Activated B cell treated with CpG ODN at 0.5 μM for 24 hours (primary cell): ENCODE measurements around the gene STT3A. TPM values are rescaled to one million over a fixed set of nuclear protein-coding genes. Genes with fewer than 3 reads are reported as not detected.
A peak's percentile ranks its signal among the peaks of the same experiment; 100 is the strongest.

Source experiments
- ATAC-seq: fragments of 200-7000 bp; cut with Tn5 transposase; one replicate; pipeline ENCODE4 v1.10.0; 2021; ENCODE audit warnings: low read depth, mild to moderate bottlenecking, moderate library complexity
- CTCF ChIA-PET: fragments of 350-600 bp; sonication (Branson Sonifier 250); formaldehyde crosslinking; loops from one replicate; lab custom pipeline; 2021; ENCODE audit warnings: antibody characterized with exemption; lab: Charles Lee
- POLR2A ChIA-PET: fragments of 350-600 bp; sonication (Branson Sonifier 250); formaldehyde crosslinking; loops from one replicate; lab custom pipeline; 2021; ENCODE audit warnings: antibody characterized with exemption; lab: Charles Lee
- DNase-seq: peaks from one replicate; pipeline ENCODE4 v3.0.0; 2022
- H3K27ac Mint-ChIP-seq: one replicate; pipeline ENCODE4 v1.8.0; 2020; ENCODE audit warnings: mixed read lengths
- H3K27me3 Mint-ChIP-seq: one replicate; pipeline ENCODE4 v1.8.0; 2021; ENCODE audit warnings: mixed read lengths
- H3K36me3 Mint-ChIP-seq: one replicate; pipeline ENCODE4 v1.8.0; 2021; ENCODE audit warnings: low read depth, mixed read lengths
- H3K4me1 Mint-ChIP-seq: one replicate; pipeline ENCODE4 v1.8.0; 2021; ENCODE audit warnings: mixed read lengths
- H3K4me3 Mint-ChIP-seq: one replicate; pipeline ENCODE4 v1.8.0; 2020; ENCODE audit warnings: mild to moderate bottlenecking, mixed read lengths
- H3K9me3 Mint-ChIP-seq: one replicate; pipeline ENCODE4 v1.8.0; 2020; ENCODE audit warnings: mixed read lengths
- intact Hi-C: fragments of 100-400 bp; cut with micrococcal nuclease; formaldehyde crosslinking; loops from one replicate; pipeline ENCODE4 v1.15.1; 2024
- total RNA-seq: library from RNA; stranded (reverse); gene quantifications from 2 replicates; pipeline ENCODE4 v1.2.3, GENCODE V29; 2022
- TF ChIP-seq, protein P1 (sequence below): fragments of 200-600 bp; IDR thresholded peaks from one replicate; pipeline ENCODE4 v1.8.0; 2022; ENCODE audit warnings: antibody characterized with exemption, mild to moderate bottlenecking

Gene STT3A
- total RNA-seq, 1 donor from 2014 or later, result 86.5 TPM

GRCh38 chr11:125618383-125618782 lies 25.7 kb downstream of the STT3A start:
- TF ChIP-seq, protein P1, sequence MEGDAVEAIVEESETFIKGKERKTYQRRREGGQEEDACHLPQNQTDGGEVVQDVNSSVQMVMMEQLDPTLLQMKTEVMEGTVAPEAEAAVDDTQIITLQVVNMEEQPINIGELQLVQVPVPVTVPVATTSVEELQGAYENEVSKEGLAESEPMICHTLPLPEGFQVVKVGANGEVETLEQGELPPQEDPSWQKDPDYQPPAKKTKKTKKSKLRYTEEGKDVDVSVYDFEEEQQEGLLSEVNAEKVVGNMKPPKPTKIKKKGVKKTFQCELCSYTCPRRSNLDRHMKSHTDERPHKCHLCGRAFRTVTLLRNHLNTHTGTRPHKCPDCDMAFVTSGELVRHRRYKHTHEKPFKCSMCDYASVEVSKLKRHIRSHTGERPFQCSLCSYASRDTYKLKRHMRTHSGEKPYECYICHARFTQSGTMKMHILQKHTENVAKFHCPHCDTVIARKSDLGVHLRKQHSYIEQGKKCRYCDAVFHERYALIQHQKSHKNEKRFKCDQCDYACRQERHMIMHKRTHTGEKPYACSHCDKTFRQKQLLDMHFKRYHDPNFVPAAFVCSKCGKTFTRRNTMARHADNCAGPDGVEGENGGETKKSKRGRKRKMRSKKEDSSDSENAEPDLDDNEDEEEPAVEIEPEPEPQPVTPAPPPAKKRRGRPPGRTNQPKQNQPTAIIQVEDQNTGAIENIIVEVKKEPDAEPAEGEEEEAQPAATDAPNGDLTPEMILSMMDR, result no peak
- CTCF ChIA-PET, result no interaction called here
- Mint-ChIP-seq H3K27ac (no peak overlapping the region), H3K9me3 (no peaks in the 10 kb centered on the region), H3K4me1 (no peaks in the 10 kb centered on the region), H3K27me3 (no peaks in the 10 kb centered on the region), H3K36me3 (peaks cover 86% of the 10 kb centered on the region), H3K4me3 (no peak overlapping the region)
- POLR2A ChIA-PET, result no interaction called here
- intact Hi-C loops, result no loop called here
- ATAC-seq (no peak), DNase-seq (no peak)

DNA sequence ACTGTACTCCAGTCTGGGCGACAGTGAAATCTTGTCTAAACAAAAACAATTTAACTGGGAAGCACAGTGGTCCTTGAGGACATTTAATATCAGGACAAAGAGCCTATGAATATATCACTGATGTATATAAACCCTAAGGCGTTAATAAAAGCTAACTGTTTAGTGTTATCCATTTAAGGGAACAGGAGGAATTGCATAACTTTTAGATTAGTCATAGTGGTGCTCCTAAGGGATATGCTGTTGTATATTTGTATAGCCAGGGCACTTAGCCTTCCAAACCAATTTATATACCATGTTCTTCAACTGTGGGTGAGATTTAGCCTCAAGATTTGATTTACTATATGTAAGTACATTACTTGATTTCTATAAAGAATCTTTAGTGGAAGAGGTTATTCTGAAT lies 29.3 kb downstream of the STT3A start:
- DNase-seq (no peak), ATAC-seq (no peak)
- no peak overlapping the region for H3K27ac Mint-ChIP-seq
- no peaks in the 10 kb centered on the region for H3K27me3 Mint-ChIP-seq
- peaks cover 57% of the 10 kb centered on the region for H3K36me3 Mint-ChIP-seq
- intact Hi-C loops, result loop anchor here (10.0 kb wide), 1 partner anchor 593 kb away; the partner anchor contains the start of genes FAM118B and RPUSD4
- H3K4me3 Mint-ChIP-seq, result no peak overlapping the region
- ChIA-PET CTCF (no interaction called here), POLR2A (interaction anchor here (1.4 kb wide), 1 partner anchor 52 kb away, joined by 3 read pairs; no protein-coding TSS in a partner anchor)
- peaks cover 19% of the 10 kb centered on the region for H3K4me1 Mint-ChIP-seq
- no peaks in the 10 kb centered on the region for H3K9me3 Mint-ChIP-seq
- TF ChIP-seq, protein P1, result no peak

DNA sequence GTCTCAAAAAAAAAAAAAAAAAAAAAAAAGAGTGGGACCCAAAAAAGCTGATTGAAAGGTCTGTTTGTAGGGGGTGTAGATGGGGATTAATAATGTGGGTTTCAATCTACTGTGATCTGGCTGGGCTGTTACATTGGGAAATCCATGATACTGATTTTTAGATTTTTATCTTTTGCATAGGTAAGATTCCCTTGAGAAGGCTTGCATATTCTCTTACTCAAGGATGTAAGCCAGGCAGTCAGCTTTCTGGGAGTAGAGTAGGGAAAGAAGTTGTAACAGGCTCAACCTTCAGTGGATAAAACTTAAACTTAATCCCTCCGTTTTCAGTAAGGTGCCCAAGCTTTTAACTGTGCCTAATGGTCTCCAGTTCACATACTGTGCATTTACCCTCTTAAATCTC lies 30.4 kb downstream of the STT3A start:
- TF ChIP-seq, protein P1, result no peak
- Mint-ChIP-seq H3K27ac (no peak overlapping the region), H3K27me3 (no peaks in the 10 kb centered on the region), H3K4me3 (no peak overlapping the region), H3K4me1 (peaks cover 20% of the 10 kb centered on the region), H3K36me3 (peaks cover 49% of the 10 kb centered on the region), H3K9me3 (no peaks in the 10 kb centered on the region)
- DNase-seq (no peak), ATAC-seq (no peak)
- ChIA-PET POLR2A (no interaction called here), CTCF (no interaction called here)
- intact Hi-C loops, result loop anchor here (10.0 kb wide), 1 partner anchor 592 kb away; the partner anchor contains the start of genes FAM118B and RPUSD4

GRCh38 chr11:125624756-125625213 lies 32.1 kb downstream of the STT3A start, which contains the start of gene CHEK1:
TSS of gene CHEK1 (plus strand) at chr11:125625163. CDS start at chr11:125626769, 1,606 bp downstream.
- Mint-ChIP-seq H3K4me3 (peak within 1 kb of the TSS; percentile 91), H3K4me1 (peaks cover 20% of the 10 kb centered on the region), H3K9me3 (no peaks in the 10 kb centered on the region), H3K36me3 (peaks cover 31% of the 10 kb centered on the region), H3K27me3 (no peaks in the 10 kb centered on the region), H3K27ac (peak within 1 kb of the TSS; percentile 98)
- no peak for DNase-seq
- TF ChIP-seq, protein P1, result no peak
- POLR2A ChIA-PET, result interaction anchor here (1.0 to 3.0 kb wide), 7 partner anchors 9 to 513 kb away, joined by 3 to 49 read pairs (median 6); partner anchors contain the start of genes EI24, HYLS1, PUS3 and STT3A
- intact Hi-C loops, result loop anchor here (1.0 to 10.0 kb wide), 9 partner anchors 18 to 590 kb away; partner anchors contain the start of genes CDON, EI24, FAM118B and HYLS1
- CTCF ChIA-PET, result interaction anchor here (0.8 to 1.3 kb wide), 2 partner anchors 278 to 569 kb away, joined by 3 to 5 read pairs; partner anchors contain the start of gene PUS3
- ATAC-seq, result no peak

- TF ChIP-seq, protein P1, result no peak
- Mint-ChIP-seq H3K27me3 (no peaks in the 10 kb centered on the region), H3K4me3 (peak overlapping the region; percentile 91), H3K4me1 (peaks cover 20% of the 10 kb centered on the region), H3K36me3 (peaks cover 27% of the 10 kb centered on the region), H3K9me3 (no peaks in the 10 kb centered on the region), H3K27ac (peak overlapping the region; percentile 98)
- CTCF ChIA-PET, result interaction anchor here (0.8 to 1.3 kb wide), 2 partner anchors 278 to 569 kb away, joined by 3 to 5 read pairs; partner anchors contain the start of gene PUS3
- ATAC-seq, result no peak
- DNase-seq, result no peak
- POLR2A ChIA-PET, result interaction anchor here (0.6 to 3.0 kb wide), 10 partner anchors 9 to 644 kb away, joined by 3 to 49 read pairs (median 6); partner anchors contain the start of genes EI24, FOXRED1, HYLS1 and PUS3
- intact Hi-C loops, result loop anchor here (1.0 to 10.0 kb wide), 9 partner anchors 18 to 590 kb away; partner anchors contain the start of genes CDON, EI24, FAM118B and HYLS1
Observed at GRCh38 chr11:125625225-125625629, 32.6 kb downstream of the STT3A start.
